ENCODE results near the gene ZNF398. TPM values are rescaled to one million over a fixed set of nuclear protein-coding genes. Genes with fewer than 3 reads are reported as not detected.

Gene ZNF398
- total RNA-seq, 1 experiment from 2014 or later = 8.8 TPM

DNA sequence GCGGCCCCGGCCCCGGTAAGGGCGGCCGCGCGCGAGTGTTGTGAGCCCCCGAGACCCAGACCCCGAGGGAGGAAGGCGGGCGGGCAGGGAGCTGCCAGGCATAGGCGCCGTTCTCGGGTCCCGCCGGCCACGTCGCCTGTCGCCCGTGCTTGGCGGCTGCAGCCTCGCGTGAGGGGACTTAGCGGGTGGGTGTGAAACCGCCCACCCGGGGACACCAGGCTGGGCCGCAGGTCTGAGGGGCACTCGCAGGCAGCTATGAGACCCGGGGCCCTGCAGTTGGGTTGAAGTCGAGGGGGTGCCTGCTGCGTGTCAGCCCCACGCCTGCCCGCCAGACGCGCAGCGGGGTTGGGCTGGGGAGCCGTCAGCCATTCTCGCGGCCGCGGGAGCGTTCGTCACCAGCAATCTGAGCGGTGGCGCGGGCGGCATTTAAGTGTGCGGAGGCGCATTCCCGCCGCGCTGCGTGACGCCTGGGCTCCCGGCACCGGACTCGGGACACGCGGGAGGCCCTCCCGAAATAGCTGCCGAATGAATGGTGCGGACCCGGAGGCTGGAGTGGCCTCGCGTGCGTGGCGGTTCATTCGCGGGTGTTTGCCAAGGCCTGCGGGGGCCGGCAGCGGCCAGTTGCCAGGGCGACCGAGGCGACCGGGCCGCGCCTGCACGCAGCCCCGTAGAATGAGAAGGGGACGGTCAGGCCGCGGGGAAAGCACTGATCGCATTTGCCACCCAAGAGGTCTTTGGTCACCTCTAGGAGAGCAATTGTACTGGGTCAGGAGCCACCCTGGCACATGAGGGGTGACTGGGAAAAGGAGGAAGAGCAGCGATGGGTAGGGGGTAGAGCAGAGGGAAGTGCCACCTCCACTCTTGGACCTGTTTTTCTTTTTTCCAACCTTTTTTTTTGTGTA lies 750 bp downstream of the ZNF398 start:
- peak; percentile 49 for DNase-seq (ENCODE audit: low spot score)
- in situ Hi-C loops (cut with HindIII; ENCODE audit: low sequenced_read_pairs) = no loop called here

DNA sequence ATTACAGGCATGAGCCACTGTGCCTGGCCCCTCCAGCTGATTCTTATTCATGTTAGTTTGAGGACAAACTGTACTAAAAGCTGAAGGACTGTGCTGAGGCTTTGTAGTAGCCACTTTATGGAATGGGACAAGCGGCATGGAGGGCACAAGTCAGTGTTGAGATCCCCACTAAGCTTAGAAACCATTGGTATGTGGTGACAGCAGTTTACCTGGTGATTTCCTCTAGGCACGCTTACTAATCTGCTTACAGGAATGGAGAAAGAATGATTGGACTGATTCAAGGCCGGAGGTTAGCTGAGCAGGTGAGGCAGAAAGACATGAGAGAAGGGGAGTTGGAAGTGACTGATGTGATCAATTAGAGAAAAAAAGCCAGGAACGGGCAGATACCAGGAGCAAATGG lies 3.7 kb downstream of the ZNF398 start:
- no peak for DNase-seq (ENCODE audit: low spot score)

DNA sequence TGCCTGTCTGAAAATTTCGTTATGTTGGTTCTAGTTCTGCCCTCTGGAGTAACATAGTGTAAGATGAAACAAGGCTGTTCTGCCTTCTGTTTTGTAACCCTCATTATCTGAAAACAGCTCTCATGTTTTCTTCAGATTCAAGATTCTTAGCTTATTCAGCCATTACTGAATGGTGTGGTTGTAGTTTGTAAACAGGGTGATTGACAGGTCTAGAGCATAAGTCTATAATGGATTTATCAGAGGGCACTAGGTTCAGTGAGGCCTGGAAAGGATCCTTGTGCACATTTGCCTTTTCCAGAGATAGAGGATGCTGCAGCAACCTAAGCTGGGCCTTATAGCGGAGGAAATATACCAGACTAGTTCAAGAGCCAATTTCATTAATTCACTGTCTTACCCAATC lies 6.1 kb downstream of the ZNF398 start:
- in situ Hi-C loops (cut with HindIII; ENCODE audit: low sequenced_read_pairs) = no loop called here

More for the DNA sequence above, 3.7 kb downstream of the ZNF398 start:
- in situ Hi-C loops (cut with HindIII; ENCODE audit: low sequenced_read_pairs) = no loop called here

DNA sequence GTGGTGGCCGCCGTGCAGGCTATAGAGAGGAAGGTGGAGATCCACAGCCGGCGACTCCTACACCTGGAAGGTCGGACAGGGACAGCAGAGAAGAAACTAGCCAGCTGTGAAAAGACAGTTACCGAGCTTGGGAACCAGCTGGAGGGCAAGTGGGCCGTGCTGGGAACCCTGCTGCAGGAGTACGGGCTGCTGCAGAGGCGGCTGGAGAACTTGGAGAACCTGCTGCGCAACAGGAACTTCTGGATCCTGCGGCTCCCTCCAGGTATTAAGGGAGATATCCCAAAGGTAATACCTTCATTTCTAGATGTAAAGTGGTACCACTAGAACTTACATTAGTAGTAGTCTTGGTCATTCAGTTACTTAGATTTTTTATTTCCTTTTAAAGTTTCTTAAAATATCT lies 6.8 kb downstream of the ZNF398 start:
- in situ Hi-C loops (cut with HindIII; ENCODE audit: low sequenced_read_pairs) = no loop called here
- DNase-seq (ENCODE audit: low spot score) = no peak

More for the DNA sequence above, 6.1 kb downstream of the ZNF398 start:
- no peak for DNase-seq (ENCODE audit: low spot score)

DNA sequence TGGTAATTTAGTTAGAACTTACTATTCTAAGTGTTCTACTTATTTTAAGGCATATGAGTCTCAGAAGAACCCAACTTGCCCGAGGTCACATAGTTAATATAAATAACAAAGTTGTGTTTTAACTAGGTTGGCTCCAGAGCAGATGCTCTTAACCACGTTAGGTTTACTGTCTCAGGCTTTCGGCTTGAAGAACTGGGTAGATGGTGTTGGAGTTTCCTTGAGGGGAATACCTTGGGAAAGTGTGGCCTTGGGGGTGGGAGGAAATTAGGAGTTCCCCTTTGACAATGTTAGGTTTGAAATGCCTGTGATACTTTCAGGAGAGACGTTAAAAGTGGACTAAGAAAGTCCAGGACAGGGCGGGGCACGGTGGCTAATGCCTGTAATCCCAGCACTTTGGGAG lies 9.6 kb downstream of the ZNF398 start:
- in situ Hi-C loops (cut with HindIII; ENCODE audit: low sequenced_read_pairs) = no loop called here
- no peak for DNase-seq (ENCODE audit: low spot score)

DNA sequence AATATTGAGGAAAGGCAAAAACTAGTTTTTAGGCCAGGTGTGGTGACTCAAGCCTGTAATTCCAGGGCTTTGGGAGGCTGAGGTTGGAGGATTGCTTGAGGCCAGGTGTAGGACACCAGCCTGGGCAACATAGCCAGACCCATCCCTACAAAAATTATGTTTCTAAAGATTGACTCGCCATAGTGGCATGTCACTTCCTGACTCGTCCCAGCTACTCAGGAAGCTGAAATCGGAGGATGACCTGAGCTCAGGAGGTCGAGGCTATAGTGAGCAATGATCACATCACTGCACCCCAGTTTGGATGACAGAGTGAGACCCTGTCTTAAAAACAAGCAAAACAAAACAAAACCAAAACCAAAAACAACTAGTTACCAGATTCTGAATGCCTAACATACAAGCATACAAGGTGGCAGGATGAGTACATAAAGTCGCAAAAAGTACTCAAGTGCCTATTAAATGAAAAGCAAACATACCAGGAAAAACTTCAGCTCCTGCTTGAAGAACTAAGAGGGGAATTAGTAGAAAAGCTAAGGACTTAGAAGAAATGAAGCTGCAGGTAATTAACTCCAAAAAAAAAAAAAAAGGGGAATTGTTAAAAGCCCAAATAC lies 14.1 kb downstream of the ZNF398 start:
- DNase-seq (ENCODE audit: low spot score) = no peak
- in situ Hi-C loops (cut with HindIII; ENCODE audit: low sequenced_read_pairs) = no loop called here

DNA sequence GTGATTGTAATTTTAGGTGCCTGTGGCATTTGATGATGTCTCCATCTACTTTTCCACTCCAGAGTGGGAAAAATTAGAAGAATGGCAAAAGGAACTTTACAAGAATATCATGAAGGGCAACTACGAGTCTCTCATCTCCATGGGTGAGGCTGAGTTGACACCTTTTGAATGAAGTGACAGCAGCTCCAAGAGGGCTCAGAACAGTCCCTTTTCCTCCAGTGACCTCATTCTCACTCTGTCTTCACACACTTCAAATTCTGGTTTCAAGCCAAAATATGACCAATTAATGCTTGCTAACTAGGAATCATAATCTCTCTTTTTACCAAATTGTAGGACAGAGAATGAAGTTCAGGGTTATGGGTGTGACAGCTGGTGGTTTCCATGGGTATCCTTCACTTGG lies 18.9 kb downstream of the ZNF398 start:
- in situ Hi-C loops (cut with HindIII; ENCODE audit: low sequenced_read_pairs) = no loop called here
- no peak for DNase-seq (ENCODE audit: low spot score)

DNA sequence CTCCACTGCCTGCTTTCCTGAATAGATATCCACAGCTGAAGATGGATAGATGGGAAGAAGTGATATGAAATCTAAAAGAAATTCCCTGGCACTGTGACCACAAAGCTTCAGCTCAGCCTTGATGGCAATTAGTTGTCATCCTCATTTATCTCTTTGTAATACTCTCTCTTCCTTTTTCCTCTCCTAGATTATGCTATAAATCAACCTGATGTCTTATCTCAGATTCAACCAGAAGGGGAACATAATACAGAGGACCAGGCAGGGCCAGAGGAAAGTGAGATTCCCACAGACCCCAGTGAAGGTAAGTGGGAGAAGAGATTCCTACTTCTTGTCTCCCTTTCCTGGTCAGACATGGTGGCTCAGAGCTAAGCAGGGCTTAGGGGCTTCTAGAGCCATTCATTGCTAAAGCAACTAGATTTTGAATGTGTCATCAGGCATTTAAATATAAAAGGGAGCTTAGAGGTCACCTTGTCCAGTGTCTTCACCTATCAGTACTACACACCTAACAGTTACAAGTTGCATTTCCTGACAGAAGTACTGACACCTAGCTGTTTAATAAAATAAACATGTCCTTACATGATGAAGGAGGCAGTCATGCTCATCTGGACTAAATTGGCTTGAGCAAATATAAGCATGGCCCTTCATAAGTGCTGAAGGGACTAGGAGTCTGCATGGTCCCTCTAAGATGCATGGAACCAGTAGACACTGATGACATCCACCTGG lies 19.5 kb downstream of the ZNF398 start:
- in situ Hi-C loops (cut with HindIII; ENCODE audit: low sequenced_read_pairs) = no loop called here
- no peak for DNase-seq (ENCODE audit: low spot score)

DNA sequence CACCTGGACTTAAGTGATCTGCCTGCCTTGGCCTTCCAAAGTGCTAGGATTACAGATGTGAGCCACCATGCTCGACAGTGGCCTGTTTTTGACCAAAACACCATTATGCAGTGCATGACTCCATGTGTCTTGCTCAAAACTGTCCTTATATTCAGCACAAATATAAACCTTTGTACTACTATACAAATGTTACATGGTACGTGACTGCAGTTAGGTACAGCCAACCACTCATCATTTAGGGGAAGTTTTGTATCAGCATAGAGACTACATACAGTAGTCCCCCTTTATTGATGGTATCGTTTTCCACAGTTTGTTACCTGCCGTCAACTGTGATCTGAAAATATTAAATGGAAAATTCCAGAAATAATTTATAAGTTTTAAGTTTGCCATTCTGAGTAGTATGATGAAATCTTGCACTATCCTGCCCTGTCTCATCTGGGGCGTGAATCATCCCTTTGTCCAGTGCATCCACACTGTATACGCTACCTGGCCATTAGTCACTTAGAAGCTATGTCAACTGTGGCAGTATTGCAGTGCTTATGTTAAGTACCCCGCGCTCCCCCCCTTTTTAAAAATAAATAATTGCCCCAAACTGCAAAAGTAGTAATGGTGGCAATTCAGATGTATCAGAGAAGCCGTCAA lies 24.8 kb downstream of the ZNF398 start:
- DNase-seq (ENCODE audit: low spot score) = no peak
- in situ Hi-C loops (cut with HindIII; ENCODE audit: low sequenced_read_pairs) = no loop called here

DNA sequence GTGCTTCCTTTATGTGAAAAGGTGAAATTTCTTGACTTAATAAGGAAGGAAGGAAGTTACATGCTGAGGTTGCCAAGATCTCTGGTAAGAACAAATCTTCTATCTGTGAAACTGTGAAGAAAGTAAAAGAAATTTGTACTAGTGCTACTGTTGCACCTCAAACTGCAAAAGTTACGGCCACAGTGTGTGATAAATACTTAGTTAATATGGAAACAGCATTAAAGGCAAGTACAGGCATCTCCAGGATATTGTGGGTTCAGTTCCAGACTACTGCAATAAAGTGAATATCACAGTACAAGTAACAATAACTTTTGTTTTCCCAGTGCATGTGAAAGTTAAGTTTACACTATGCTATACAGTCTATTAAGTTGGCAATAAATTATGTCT lies 25.3 kb downstream of the ZNF398 start:
- no peak for DNase-seq (ENCODE audit: low spot score)
- in situ Hi-C loops (cut with HindIII; ENCODE audit: low sequenced_read_pairs) = no loop called here

DNA sequence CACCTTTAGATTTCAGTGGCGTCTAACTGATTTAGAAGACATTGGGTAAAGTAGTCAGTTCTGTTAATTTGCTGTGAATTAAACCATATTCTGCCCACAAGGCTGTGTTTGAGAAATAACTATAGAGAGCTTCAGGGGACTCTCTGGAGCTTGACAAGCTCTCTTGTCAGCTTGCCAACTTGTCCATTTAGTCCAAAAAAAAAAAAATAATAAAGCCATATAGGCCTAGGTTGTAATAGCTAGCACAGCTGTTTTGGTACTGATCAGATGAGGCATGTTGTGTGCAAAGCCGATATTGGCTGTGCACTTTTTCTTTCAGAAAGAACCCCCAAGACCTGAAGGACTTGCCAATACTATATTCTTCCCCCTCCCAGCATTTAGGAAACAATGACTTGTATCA lies 27.9 kb downstream of the ZNF398 start:
- in situ Hi-C loops (cut with HindIII; ENCODE audit: low sequenced_read_pairs) = no loop called here
- no peak for DNase-seq (ENCODE audit: low spot score)

DNA sequence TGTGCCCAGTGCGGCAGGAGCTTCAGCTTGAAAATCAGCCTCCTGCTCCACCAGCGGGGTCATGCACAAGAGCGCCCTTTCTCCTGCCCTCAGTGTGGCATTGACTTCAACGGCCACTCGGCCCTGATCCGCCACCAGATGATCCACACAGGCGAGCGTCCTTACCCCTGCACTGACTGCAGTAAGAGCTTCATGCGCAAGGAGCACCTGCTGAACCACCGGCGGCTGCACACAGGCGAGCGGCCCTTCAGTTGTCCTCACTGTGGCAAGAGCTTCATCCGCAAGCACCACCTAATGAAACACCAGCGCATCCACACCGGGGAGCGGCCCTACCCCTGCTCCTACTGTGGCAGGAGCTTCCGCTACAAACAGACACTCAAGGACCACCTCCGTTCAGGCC lies 32.0 kb downstream of the ZNF398 start:
- in situ Hi-C loops (cut with HindIII; ENCODE audit: low sequenced_read_pairs) = no loop called here
- no peak for DNase-seq (ENCODE audit: low spot score)

DNA sequence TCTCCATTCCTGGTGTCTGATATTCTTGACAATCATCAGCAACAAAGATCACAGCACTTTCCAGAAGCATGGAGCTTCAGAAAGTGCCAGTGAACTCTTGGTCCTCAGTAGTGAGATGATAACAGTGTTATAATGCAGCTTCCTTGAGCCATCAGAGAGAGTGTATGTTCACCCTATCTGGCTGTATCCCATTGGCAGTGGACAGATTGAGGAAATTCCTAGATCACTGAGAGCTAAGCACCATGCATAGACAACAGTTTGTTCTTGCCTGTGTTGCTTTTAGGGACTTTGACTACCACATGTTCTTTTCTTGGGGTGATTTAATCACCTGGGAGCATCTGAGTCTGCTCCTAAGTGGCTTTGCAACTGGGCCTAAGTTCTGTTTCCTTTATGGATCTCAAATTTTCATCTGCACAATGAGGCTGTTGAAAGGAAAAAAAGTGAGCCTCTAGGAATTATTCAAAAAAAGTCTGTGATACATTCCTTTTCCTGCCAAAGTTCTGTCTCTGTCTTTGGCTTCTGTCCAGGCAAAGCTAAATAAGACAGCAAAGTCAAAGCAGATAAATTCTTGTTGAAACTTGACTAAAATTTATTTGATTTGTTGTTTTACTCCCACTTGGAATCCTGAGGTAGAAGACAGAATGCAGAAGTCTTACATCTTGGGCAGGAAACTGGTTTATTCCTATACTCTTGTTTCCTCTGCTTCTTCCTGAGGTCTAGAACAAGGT lies 33.6 kb downstream of the ZNF398 start:
- in situ Hi-C loops (cut with HindIII; ENCODE audit: low sequenced_read_pairs) = no loop called here
- no peak for DNase-seq (ENCODE audit: low spot score)

DNA sequence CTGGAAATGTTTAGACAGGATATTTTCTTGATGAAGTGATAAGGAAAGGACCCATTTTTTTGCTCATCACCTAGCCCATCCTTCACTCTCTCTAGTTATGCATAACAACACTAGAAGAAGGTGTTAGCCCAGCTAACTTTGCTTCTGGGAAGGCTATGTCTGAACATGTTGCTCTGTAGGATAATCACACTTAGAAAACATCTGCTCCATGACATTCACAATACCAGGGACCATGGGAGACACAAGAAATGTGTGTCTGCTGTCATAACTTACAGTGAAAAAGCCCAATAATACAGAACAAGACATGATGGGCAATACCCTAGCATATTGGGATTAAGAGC lies 34.2 kb downstream of the ZNF398 start:
- no peak for DNase-seq (ENCODE audit: low spot score)
- in situ Hi-C loops (cut with HindIII; ENCODE audit: low sequenced_read_pairs) = no loop called here

DNA sequence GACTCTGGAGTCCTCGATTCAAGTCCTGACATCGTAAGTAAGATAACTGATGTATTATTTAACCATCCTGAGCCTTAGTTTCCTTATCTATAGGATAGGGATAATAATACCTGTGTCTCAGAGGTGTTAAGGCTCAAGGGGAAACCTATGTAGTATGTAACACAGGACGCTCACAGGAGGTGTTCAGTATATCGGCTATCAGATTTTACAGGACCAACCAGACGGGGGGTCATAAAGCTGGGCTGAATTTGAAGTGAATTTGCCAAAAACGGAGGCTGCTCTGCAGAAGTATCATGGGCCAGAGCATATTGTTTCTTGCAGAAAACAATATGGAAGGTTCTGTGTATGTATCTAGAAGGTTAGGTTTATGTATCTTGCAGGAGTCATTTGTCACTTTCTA lies 37.0 kb downstream of the ZNF398 start:
- DNase-seq (ENCODE audit: low spot score) = no peak
- in situ Hi-C loops (cut with HindIII; ENCODE audit: low sequenced_read_pairs) = no loop called here

DNA sequence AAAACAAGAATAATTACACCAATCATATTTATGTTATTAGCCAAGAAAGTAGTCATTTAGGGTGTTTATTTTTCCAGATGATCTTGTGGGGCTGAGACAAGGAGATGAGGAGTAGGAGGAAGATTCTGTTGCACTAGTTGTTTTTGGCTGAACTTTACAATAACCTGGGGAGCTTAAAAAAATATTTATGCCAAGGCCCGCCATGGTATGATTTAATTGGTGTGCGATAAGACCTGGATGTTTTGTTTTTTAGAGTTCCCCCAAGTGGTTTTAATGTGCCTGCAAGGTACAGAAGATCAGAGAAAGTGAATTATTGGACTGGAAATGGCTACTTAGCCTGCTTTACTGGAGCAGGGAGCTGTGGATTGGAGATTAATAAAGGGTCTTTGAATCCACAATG lies 41.0 kb downstream of the ZNF398 start:
- no peak for DNase-seq (ENCODE audit: low spot score)
- in situ Hi-C loops (cut with HindIII; ENCODE audit: low sequenced_read_pairs) = no loop called here

DNA sequence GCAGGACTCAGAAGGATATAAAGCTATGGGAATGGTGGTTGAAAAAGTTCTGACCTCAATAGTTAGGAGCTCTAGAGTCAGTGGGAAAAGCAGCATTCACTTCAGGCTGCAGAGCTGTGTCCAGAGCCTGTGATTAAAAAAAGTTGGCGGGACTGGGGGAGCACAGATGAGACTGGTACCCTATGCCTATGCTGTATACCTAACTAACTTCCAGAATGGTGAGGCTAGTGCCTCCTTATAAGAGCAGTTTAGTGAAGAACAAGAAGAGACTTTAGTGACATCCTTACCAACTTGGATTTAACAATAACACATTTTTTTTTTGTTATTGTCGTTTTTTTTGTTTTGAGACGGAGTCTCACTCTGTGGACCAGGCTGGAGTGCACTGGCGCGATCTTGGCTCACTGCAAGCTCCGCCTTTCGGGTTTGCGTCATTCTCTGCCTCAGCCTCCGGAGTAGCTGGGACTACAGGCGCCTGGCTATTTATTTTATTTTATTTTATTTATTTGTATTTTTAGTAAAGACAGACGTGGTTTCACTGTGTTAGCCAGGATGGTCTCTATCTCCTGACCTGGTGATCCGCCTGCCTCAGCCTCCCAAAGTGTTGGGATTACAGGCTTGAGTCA lies 41.5 kb downstream of the ZNF398 start:
- no peak for DNase-seq (ENCODE audit: low spot score)
- in situ Hi-C loops (cut with HindIII; ENCODE audit: low sequenced_read_pairs) = no loop called here

DNA sequence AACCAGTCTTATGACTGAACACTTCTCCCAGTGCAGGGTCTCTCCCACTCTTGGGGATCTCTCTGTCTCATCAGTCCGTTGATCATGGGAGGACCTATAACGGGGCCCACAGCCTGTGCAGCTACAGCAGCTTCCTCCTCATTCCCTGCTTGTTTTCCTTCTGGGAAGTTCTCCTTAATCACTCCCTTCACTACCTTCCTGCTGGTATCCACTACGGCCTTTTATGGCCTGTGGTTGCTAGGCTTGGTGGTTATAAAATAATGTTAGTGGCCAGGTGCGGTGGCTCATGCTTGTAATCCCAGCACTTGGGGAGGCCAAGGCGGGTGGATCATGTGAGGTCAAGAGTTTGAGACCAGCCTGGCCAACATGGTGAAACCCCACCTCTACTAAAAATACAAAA lies 44.6 kb downstream of the ZNF398 start:
- no peak for DNase-seq (ENCODE audit: low spot score)
- in situ Hi-C loops (cut with HindIII; ENCODE audit: low sequenced_read_pairs) = no loop called here

DNA sequence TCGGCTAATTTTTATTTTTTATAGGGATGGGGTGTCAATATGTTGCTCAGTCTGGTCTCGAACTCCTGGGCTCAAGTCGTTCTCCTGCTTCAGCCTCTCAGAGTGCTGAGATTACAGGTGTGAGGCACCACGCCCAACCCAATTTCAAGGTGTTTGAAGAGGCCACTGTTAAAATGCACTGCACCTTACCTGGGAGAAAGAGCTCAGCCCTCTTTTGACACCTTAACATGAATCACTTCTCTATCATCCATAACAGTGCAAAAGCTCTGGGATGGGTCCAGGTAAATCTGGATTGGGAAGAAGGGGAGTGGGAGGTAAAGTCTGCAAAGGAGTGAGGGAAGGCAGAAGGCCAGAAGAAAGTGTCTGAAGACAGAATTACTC lies 47.5 kb downstream of the ZNF398 start:
- DNase-seq (ENCODE audit: low spot score) = no peak
- in situ Hi-C loops (cut with HindIII; ENCODE audit: low sequenced_read_pairs) = no loop called here
